GM12872 (cell line): ENCODE measurements around the gene MRTFA.

Experiments
- CTCF ChIP-seq: IDR thresholded peaks from 3 replicates; pipeline ENCODE4 v1.5.1; 2011; ENCODE audit warnings: low read depth, mild to moderate bottlenecking, low read length, moderate library complexity; ENCODE audit not compliant: insufficient read depth

Gene MRTFA

GRCh38 chr22:40404251-40405177 lies 232.0 kb downstream of the MRTFA start:
- no peak for TF ChIP-seq CTCF

GRCh38 chr22:40403651-40404050 lies 232.9 kb downstream of the MRTFA start:
- TF ChIP-seq CTCF, result no peak

- TF ChIP-seq CTCF, result no peak
These were observed 233.4 kb downstream of the MRTFA start for GRCh38 chr22:40403141-40403540.

- no peak for TF ChIP-seq CTCF
These were observed 234.5 kb downstream of the MRTFA start for GRCh38 chr22:40401981-40402406.

GRCh38 chr22:40401532-40401931 lies 235.0 kb downstream of the MRTFA start:
- TF ChIP-seq CTCF, result no peak

- TF ChIP-seq CTCF, result no peak
These were observed 236.4 kb downstream of the MRTFA start for GRCh38 chr22:40400159-40400558.

GRCh38 chr22:40399621-40400020 lies 236.9 kb downstream of the MRTFA start:
- no peak for TF ChIP-seq CTCF
